GM18873 (cell line): Measurements from ENCODE around the gene PEF1.

Source experiments
- ATAC-seq: cut with Tn5 transposase; IDR thresholded peaks from one replicate; pipeline ENCODE4 v1.9.1; 2021; ENCODE audit warnings: mild to moderate bottlenecking, moderate library complexity, moderate number of reproducible peaks; ENCODE audit not compliant: unreplicated experiment, low FRiP score

PEF1 gene

GRCh38 chr1:31655756-31656155 lies 11.1 kb upstream of the PEF1 start:
- no peak for ATAC-seq

- no peak for ATAC-seq
Observed at GRCh38 chr1:31655104-31655503, 10.4 kb upstream of the PEF1 start.

- ATAC-seq = no peak
Observed at GRCh38 chr1:31654474-31654776, 9.7 kb upstream of the PEF1 start.

- no peak for ATAC-seq
Observed at GRCh38 chr1:31653717-31654473, 9.2 kb upstream of the PEF1 start.

GRCh38 chr1:31652891-31653499 lies 8.3 kb upstream of the PEF1 start:
- no peak for ATAC-seq

GRCh38 chr1:31651766-31652165 lies 7.1 kb upstream of the PEF1 start:
- ATAC-seq = no peak

GRCh38 chr1:31651089-31651420 lies 6.4 kb upstream of the PEF1 start:
- ATAC-seq = no peak

- ATAC-seq = no peak
Observed at GRCh38 chr1:31650161-31651088, 5.7 kb upstream of the PEF1 start.

- ATAC-seq = no peak
Observed at GRCh38 chr1:31648641-31649357, 4.1 kb upstream of the PEF1 start.

GRCh38 chr1:31648190-31648589 lies 3.5 kb upstream of the PEF1 start:
- no peak for ATAC-seq

- no peak for ATAC-seq
Observed at GRCh38 chr1:31647106-31647505, 2.4 kb upstream of the PEF1 start.

GRCh38 chr1:31646259-31646960 lies 1.7 kb upstream of the PEF1 start:
- no peak for ATAC-seq

GRCh38 chr1:31645274-31645568 lies 545 bp upstream of the PEF1 start:
- ATAC-seq = no peak

- no peak for ATAC-seq
Observed at GRCh38 chr1:31643976-31644559, 608 bp downstream of the PEF1 start.

- no peak for ATAC-seq
Observed at GRCh38 chr1:31642897-31643296, 1.8 kb downstream of the PEF1 start.

GRCh38 chr1:31642366-31642765 lies 2.3 kb downstream of the PEF1 start:
- no peak for ATAC-seq

GRCh38 chr1:31640964-31641363 lies 3.7 kb downstream of the PEF1 start:
- ATAC-seq = no peak

- ATAC-seq = no peak
Observed at GRCh38 chr1:31640179-31640578, 4.5 kb downstream of the PEF1 start.

GRCh38 chr1:31639543-31639942 lies 5.1 kb downstream of the PEF1 start:
- ATAC-seq = no peak
